ENCODE results near the gene COL4A4. TPM values are rescaled to one million over a fixed set of nuclear protein-coding genes. Genes with fewer than 3 reads are reported as not detected.

Gene COL4A4
- total and polyA plus RNA-seq, 2 of the 13 experiments (the other 11 are each of a cell fraction or from before 2014, with no cell fraction given), result not detected

DNA sequence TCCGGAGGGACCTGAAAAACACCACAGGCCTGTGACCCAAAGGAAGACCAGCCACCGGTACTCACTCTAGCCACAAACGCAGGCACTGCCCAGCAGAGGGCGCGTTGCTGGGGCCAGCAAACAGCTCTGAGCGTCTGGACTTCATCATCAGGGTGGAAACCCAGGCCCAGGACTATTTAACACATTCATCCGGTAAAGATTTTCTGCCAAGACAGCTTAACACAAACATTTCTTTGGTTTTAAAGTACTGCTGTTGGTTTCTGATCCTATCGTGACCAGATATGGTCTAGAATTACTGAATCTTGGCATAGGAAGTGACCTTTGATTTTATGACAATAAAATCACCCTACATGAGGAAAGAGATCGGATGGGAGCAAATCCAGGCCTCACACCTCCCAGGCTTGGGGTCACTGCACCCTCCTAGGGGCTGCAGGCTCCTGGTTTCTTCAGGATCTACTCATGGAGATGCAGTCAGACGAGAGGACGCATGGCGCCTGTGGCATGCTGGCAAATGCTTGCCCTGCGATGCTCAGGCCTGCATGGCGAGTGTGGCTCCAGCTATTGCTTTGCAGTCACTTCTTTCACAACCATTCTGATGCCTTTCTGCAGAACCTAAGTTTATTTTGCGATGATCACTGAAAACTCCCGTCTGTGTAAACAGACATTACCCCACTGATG, 130.4 kb downstream of the COL4A4 start (continued):
- TF ChIP-seq, protein P1, sequence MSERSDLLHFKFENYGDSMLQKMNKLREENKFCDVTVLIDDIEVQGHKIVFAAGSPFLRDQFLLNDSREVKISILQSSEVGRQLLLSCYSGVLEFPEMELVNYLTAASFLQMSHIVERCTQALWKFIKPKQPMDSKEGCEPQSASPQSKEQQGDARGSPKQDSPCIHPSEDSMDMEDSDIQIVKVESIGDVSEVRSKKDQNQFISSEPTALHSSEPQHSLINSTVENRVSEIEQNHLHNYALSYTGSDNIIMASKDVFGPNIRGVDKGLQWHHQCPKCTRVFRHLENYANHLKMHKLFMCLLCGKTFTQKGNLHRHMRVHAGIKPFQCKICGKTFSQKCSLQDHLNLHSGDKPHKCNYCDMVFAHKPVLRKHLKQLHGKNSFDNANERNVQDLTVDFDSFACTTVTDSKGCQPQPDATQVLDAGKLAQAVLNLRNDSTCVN (CRISPR knock-in tag; IDR thresholded peaks at IDR 0.05; ENCODE audit: borderline replicate concordance), result no peak
- no peak for TF ChIP-seq RCOR2 (CRISPR knock-in tag; IDR thresholded peaks at IDR 0.05)
- no peak for TF ChIP-seq ZNF501 (CRISPR knock-in tag; IDR thresholded peaks at IDR 0.05)
- TF ChIP-seq, protein P2, sequence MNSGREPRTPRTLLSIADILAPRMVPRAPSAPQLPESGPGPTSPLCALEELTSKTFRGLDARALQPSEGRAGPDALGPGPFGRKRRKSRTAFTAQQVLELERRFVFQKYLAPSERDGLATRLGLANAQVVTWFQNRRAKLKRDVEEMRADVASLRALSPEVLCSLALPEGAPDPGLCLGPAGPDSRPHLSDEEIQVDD (CRISPR knock-in tag; IDR thresholded peaks at IDR 0.05; ENCODE audit: borderline replicate concordance), result no peak
- TF ChIP-seq ATAD3A (CRISPR knock-in tag; IDR thresholded peaks at IDR 0.05), result no peak
- no peak for TF ChIP-seq ZNF256 (CRISPR knock-in tag; conservative IDR thresholded peaks at IDR 0.05)
- TF ChIP-seq ZNF598 (CRISPR knock-in tag; IDR thresholded peaks at IDR 0.05; ENCODE audit: borderline replicate concordance), result no peak
- no peak for TF ChIP-seq ZNF205 (CRISPR knock-in tag; IDR thresholded peaks at IDR 0.05)
- TF ChIP-seq BRCA1 (CRISPR knock-in tag; IDR thresholded peaks at IDR 0.05), result no peak
- TF ChIP-seq, protein P3, sequence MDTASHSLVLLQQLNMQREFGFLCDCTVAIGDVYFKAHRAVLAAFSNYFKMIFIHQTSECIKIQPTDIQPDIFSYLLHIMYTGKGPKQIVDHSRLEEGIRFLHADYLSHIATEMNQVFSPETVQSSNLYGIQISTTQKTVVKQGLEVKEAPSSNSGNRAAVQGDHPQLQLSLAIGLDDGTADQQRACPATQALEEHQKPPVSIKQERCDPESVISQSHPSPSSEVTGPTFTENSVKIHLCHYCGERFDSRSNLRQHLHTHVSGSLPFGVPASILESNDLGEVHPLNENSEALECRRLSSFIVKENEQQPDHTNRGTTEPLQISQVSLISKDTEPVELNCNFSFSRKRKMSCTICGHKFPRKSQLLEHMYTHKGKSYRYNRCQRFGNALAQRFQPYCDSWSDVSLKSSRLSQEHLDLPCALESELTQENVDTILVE (CRISPR knock-in tag; IDR thresholded peaks at IDR 0.05), result no peak
- TF ChIP-seq, protein P4, sequence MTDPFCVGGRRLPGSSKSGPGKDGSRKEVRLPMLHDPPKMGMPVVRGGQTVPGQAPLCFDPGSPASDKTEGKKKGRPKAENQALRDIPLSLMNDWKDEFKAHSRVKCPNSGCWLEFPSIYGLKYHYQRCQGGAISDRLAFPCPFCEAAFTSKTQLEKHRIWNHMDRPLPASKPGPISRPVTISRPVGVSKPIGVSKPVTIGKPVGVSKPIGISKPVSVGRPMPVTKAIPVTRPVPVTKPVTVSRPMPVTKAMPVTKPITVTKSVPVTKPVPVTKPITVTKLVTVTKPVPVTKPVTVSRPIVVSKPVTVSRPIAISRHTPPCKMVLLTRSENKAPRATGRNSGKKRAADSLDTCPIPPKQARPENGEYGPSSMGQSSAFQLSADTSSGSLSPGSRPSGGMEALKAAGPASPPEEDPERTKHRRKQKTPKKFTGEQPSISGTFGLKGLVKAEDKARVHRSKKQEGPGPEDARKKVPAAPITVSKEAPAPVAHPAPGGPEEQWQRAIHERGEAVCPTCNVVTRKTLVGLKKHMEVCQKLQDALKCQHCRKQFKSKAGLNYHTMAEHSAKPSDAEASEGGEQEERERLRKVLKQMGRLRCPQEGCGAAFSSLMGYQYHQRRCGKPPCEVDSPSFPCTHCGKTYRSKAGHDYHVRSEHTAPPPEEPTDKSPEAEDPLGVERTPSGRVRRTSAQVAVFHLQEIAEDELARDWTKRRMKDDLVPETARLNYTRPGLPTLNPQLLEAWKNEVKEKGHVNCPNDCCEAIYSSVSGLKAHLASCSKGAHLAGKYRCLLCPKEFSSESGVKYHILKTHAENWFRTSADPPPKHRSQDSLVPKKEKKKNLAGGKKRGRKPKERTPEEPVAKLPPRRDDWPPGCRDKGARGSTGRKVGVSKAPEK (CRISPR knock-in tag; IDR thresholded peaks at IDR 0.05; ENCODE audit: borderline replicate concordance), result no peak
- TF ChIP-seq, protein P5, sequence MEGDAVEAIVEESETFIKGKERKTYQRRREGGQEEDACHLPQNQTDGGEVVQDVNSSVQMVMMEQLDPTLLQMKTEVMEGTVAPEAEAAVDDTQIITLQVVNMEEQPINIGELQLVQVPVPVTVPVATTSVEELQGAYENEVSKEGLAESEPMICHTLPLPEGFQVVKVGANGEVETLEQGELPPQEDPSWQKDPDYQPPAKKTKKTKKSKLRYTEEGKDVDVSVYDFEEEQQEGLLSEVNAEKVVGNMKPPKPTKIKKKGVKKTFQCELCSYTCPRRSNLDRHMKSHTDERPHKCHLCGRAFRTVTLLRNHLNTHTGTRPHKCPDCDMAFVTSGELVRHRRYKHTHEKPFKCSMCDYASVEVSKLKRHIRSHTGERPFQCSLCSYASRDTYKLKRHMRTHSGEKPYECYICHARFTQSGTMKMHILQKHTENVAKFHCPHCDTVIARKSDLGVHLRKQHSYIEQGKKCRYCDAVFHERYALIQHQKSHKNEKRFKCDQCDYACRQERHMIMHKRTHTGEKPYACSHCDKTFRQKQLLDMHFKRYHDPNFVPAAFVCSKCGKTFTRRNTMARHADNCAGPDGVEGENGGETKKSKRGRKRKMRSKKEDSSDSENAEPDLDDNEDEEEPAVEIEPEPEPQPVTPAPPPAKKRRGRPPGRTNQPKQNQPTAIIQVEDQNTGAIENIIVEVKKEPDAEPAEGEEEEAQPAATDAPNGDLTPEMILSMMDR (CRISPR knock-in tag; IDR thresholded peaks at IDR 0.05), result peak; percentile 90
- TF ChIP-seq NRL (CRISPR knock-in tag; IDR thresholded peaks at IDR 0.05; ENCODE audit: borderline replicate concordance), result 0 out of 2 replicates have a peak, but pooled peaks have one; percentile 63
- TF ChIP-seq, protein P6, sequence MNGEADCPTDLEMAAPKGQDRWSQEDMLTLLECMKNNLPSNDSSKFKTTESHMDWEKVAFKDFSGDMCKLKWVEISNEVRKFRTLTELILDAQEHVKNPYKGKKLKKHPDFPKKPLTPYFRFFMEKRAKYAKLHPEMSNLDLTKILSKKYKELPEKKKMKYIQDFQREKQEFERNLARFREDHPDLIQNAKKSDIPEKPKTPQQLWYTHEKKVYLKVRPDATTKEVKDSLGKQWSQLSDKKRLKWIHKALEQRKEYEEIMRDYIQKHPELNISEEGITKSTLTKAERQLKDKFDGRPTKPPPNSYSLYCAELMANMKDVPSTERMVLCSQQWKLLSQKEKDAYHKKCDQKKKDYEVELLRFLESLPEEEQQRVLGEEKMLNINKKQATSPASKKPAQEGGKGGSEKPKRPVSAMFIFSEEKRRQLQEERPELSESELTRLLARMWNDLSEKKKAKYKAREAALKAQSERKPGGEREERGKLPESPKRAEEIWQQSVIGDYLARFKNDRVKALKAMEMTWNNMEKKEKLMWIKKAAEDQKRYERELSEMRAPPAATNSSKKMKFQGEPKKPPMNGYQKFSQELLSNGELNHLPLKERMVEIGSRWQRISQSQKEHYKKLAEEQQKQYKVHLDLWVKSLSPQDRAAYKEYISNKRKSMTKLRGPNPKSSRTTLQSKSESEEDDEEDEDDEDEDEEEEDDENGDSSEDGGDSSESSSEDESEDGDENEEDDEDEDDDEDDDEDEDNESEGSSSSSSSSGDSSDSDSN (CRISPR knock-in tag; IDR thresholded peaks at IDR 0.05), result no peak
- TF ChIP-seq ZNF558 (CRISPR knock-in tag; IDR thresholded peaks at IDR 0.05; ENCODE audit: borderline replicate concordance), result no peak
- TF ChIP-seq CEBPG (CRISPR knock-in tag; IDR thresholded peaks at IDR 0.05), result no peak
- no peak for TF ChIP-seq ZNF274 (CRISPR knock-in tag; IDR thresholded peaks at IDR 0.05)
- TF ChIP-seq KLF6 (CRISPR knock-in tag; IDR thresholded peaks at IDR 0.05), result no peak
- no peak for TF ChIP-seq ZBTB7B (CRISPR knock-in tag; IDR thresholded peaks at IDR 0.05)
- 0 out of 2 replicates have a peak, but pooled peaks have one; percentile 11 for TF ChIP-seq ZMYM4 (CRISPR knock-in tag; IDR thresholded peaks at IDR 0.05)
- no peak for TF ChIP-seq RBAK (CRISPR knock-in tag; IDR thresholded peaks at IDR 0.05)

Measured in HepG2 (cell line).